Hepatocyte (in vitro differentiated cells): ENCODE measurements around the gene BBS1. TPM values are rescaled to one million over a fixed set of nuclear protein-coding genes. Genes with fewer than 3 reads are reported as not detected.
"Not testable (repeated sequence)": the region's sequence is repeated elsewhere in the genome, so short reads cannot be mapped to it uniquely, and the experiment has no call there.

Source experiments
- DNase-seq: peaks from one replicate; pipeline ENCODE4 v3.0.0-alpha.2; 2016; ENCODE audit warnings: low spot score
- H2AFZ ChIP-seq: fragments of 200-600 bp; sonication (generic); 2 replicates; pipeline ENCODE4 v1.6.0; 2016; ENCODE audit warnings: antibody characterized with exemption, mild to moderate bottlenecking
- H3K27ac ChIP-seq: fragments of 200-600 bp; sonication (generic); 2 replicates; pipeline ENCODE4 v1.5.1; 2016; ENCODE audit warnings: mild to moderate bottlenecking
- H3K27me3 ChIP-seq: fragments of 200-600 bp; sonication (generic); 2 replicates; pipeline ENCODE4 v1.6.1; 2016
- H3K36me3 ChIP-seq: fragments of 200-600 bp; sonication (generic); replicated peaks from 2 replicates; pipeline ENCODE4 v1.5.1; 2016; ENCODE audit warnings: low read depth; ENCODE audit not compliant: insufficient read depth
- H3K4me1 ChIP-seq: fragments of 200-600 bp; sonication (generic); 2 replicates; pipeline ENCODE4 v1.5.1; 2016; ENCODE audit warnings: mild to moderate bottlenecking, moderate library complexity; ENCODE audit not compliant: insufficient read depth
- H3K4me2 ChIP-seq: fragments of 200-600 bp; sonication (generic); 2 replicates; pipeline ENCODE4 v1.6.0; 2016
- H3K4me3 ChIP-seq: fragments of 200-600 bp; sonication (generic); 2 replicates; pipeline ENCODE4 v1.5.1; 2016; ENCODE audit warnings: mild to moderate bottlenecking
- H3K79me2 ChIP-seq: fragments of 200-600 bp; sonication (generic); 2 replicates; pipeline ENCODE4 v1.6.0; 2017; ENCODE audit warnings: mild to moderate bottlenecking
- H3K9me2 ChIP-seq: fragments of 200-600 bp; sonication (generic); replicated peaks from 2 replicates; pipeline ENCODE4 v1.6.0; 2017; ENCODE audit warnings: mild to moderate bottlenecking; ENCODE audit not compliant: insufficient read depth
- H3K9me3 ChIP-seq: fragments of 200-600 bp; sonication (generic); 2 replicates; pipeline ENCODE4 v1.5.1; 2016; ENCODE audit warnings: low read depth, mild to moderate bottlenecking
- H4K20me1 ChIP-seq: fragments of 200-600 bp; sonication (generic); 2 replicates; pipeline ENCODE4 v1.6.0; 2016; ENCODE audit warnings: mild to moderate bottlenecking; ENCODE audit not compliant: insufficient read depth, poor library complexity, severe bottlenecking
- CTCF ChIP-seq: fragments of 200-600 bp; sonication (generic); IDR thresholded peaks from 2 replicates; pipeline ENCODE4 v1.5.1; 2016; ENCODE audit warnings: antibody characterized with exemption, mild to moderate bottlenecking; ENCODE audit not compliant: poor library complexity
- EZH2 ChIP-seq: fragments of 200-600 bp; sonication (generic); IDR thresholded peaks from 2 replicates; pipeline ENCODE4 v1.6.1; 2016; ENCODE audit warnings: antibody characterized with exemption, mild to moderate bottlenecking, borderline replicate concordance
- EZH2phosphoT487 ChIP-seq: fragments of 200-600 bp; sonication (generic); IDR thresholded peaks from one replicate; pipeline ENCODE4 v1.6.1; 2018; ENCODE audit warnings: antibody characterized with exemption, mild to moderate bottlenecking, low read depth, moderate library complexity; ENCODE audit not compliant: unreplicated experiment, severe bottlenecking
- WGBS: methylation state at CpG from one replicate; pipeline ENCODE4 v1.1.6; 2016; ENCODE audit warnings: low lambda C conversion rate; ENCODE audit errors: missing lambda C conversion rate; 5-methylcytosine and 5-hydroxymethylcytosine counted together
- polyA plus RNA-seq: library from polyadenylated mRNA; unstranded; fragments of >200 nt; fragmentation: Nextera tagmentation; extraction: Ambion mirVana; gene quantifications from 2 replicates; pipeline ENCODE4 v1.2.1, GENCODE V29; 2016
- total RNA-seq: library from RNA; depleted of rRNA; stranded (reverse); fragments of >200 nt; gene quantifications from 2 replicates; pipeline ENCODE4 v1.2.3, GENCODE V29; 2014

BBS1 gene
- total and polyA plus RNA-seq, 2 experiments from 2014 or later = 25.1 to 27.7 TPM

- H2AFZ ChIP-seq = no peak overlapping the region
- H3K9me2 ChIP-seq = no peaks in the 10 kb centered on the region
- no peak for DNase-seq
- H3K4me1 ChIP-seq = no peaks in the 10 kb centered on the region
- no peaks in the 10 kb centered on the region for H3K36me3 ChIP-seq
- H3K79me2 ChIP-seq = no peaks in the 10 kb centered on the region
- no peak overlapping the region for H3K4me3 ChIP-seq
- no peaks in the 10 kb centered on the region for H3K9me3 ChIP-seq
- H3K27me3 ChIP-seq = no peaks in the 10 kb centered on the region
- 76% methylated on average over 2 of the region's 2 CpGs for WGBS
- H4K20me1 ChIP-seq = no peaks in the 10 kb centered on the region
- TF ChIP-seq EZH2 (no peak), CTCF (no peak), EZH2phosphoT487 (no peak)
- no peak overlapping the region for H3K4me2 ChIP-seq
- H3K27ac ChIP-seq = no peak overlapping the region
Measured at GRCh38 chr11:66570850-66571180, 60.4 kb downstream of the BBS1 start.

GRCh38 chr11:66579017-66579606 is 68.7 kb downstream of the BBS1 start:
- Histone ChIP-seq H4K20me1 (no peaks in the 10 kb centered on the region), H3K36me3 (no peaks in the 10 kb centered on the region), H2AFZ (no peak overlapping the region), H3K27ac (no peak overlapping the region), H3K27me3 (no peaks in the 10 kb centered on the region), H3K4me1 (no peaks in the 10 kb centered on the region), H3K9me2 (no peaks in the 10 kb centered on the region), H3K79me2 (no peaks in the 10 kb centered on the region), H3K4me3 (no peak overlapping the region), H3K4me2 (no peak overlapping the region), H3K9me3 (no peaks in the 10 kb centered on the region)
- DNase-seq = peak; percentile 85
- 28% methylated on average over 25 of the region's 25 CpGs for WGBS
- TF ChIP-seq CTCF (peak; percentile 71), EZH2phosphoT487 (no peak), EZH2 (no peak)

- 85% methylated on average over 5 of the region's 5 CpGs for WGBS
- Histone ChIP-seq H3K9me3 (no peaks in the 10 kb centered on the region), H3K79me2 (no peaks in the 10 kb centered on the region), H3K27ac (no peak overlapping the region), H3K27me3 (no peaks in the 10 kb centered on the region), H3K4me1 (no peaks in the 10 kb centered on the region), H3K9me2 (no peaks in the 10 kb centered on the region), H3K4me3 (no peak overlapping the region), H3K4me2 (no peak overlapping the region), H2AFZ (no peak overlapping the region), H4K20me1 (no peaks in the 10 kb centered on the region), H3K36me3 (no peaks in the 10 kb centered on the region)
- TF ChIP-seq CTCF (no peak), EZH2phosphoT487 (no peak), EZH2 (no peak)
- no peak for DNase-seq
Measured at GRCh38 chr11:66580803-66581202, 70.4 kb downstream of the BBS1 start.

GRCh38 chr11:66581261-66581660 is 70.8 kb downstream of the BBS1 start:
- Histone ChIP-seq H3K27me3 (no peaks in the 10 kb centered on the region), H4K20me1 (no peaks in the 10 kb centered on the region), H3K27ac (no peak overlapping the region), H3K79me2 (no peaks in the 10 kb centered on the region), H3K9me3 (no peaks in the 10 kb centered on the region), H3K4me3 (no peak overlapping the region), H2AFZ (no peak overlapping the region), H3K4me1 (no peaks in the 10 kb centered on the region), H3K4me2 (no peak overlapping the region), H3K36me3 (no peaks in the 10 kb centered on the region), H3K9me2 (no peaks in the 10 kb centered on the region)
- no peak for DNase-seq
- WGBS = 81% methylated on average over 3 of the region's 3 CpGs
- TF ChIP-seq EZH2 = no peak
- TF ChIP-seq CTCF = no peak

- WGBS = 37% methylated on average over 3 of the region's 3 CpGs
- H3K27ac ChIP-seq = peak overlapping the region; percentile 61
Measured at GRCh38 chr11:66582565-66583147, 72.2 kb downstream of the BBS1 start.

More at GRCh38 chr11:66582565-66583147, 72.2 kb downstream of the BBS1 start:
- DNase-seq, H4K20me1 ChIP-seq, H3K9me2 ChIP-seq, H3K4me2 ChIP-seq, H3K36me3 ChIP-seq, H3K27me3 ChIP-seq, H3K4me3 ChIP-seq, H3K4me1 ChIP-seq, H3K9me3 ChIP-seq, H2AFZ ChIP-seq, H3K79me2 ChIP-seq: not testable (repeated sequence)
